Measurements from ENCODE around the gene NTSR1. TPM values are rescaled to one million over a fixed set of nuclear protein-coding genes. Genes with fewer than 3 reads are reported as not detected.

Gene NTSR1
- total RNA-seq, 2 donors from 2014 or later = 0.74 TPM; not detected in 1

- Histone ChIP-seq H3K4me3 (no peak overlapping the region), H3K4me1 (replicated peaks) (no peaks in the 10 kb centered on the region), H3K27ac (no peak overlapping the region), H3K27me3 (replicated peaks; ENCODE audit: insufficient read depth) (peaks cover 4% of the 10 kb centered on the region), H3K9me3 (no peaks in the 10 kb centered on the region), H3K36me3 (no peaks in the 10 kb centered on the region)
- no peak for DNase-seq (ENCODE audit: low spot score)
- intact Hi-C loops (cut with DNase I) = no loop called here
- no peak for TF ChIP-seq POLR2A (IDR thresholded peaks at IDR 0.05)
- TF ChIP-seq, protein P1, sequence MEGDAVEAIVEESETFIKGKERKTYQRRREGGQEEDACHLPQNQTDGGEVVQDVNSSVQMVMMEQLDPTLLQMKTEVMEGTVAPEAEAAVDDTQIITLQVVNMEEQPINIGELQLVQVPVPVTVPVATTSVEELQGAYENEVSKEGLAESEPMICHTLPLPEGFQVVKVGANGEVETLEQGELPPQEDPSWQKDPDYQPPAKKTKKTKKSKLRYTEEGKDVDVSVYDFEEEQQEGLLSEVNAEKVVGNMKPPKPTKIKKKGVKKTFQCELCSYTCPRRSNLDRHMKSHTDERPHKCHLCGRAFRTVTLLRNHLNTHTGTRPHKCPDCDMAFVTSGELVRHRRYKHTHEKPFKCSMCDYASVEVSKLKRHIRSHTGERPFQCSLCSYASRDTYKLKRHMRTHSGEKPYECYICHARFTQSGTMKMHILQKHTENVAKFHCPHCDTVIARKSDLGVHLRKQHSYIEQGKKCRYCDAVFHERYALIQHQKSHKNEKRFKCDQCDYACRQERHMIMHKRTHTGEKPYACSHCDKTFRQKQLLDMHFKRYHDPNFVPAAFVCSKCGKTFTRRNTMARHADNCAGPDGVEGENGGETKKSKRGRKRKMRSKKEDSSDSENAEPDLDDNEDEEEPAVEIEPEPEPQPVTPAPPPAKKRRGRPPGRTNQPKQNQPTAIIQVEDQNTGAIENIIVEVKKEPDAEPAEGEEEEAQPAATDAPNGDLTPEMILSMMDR (IDR thresholded peaks at IDR 0.05) = no peak
- no peak for TF ChIP-seq POLR2AphosphoS5 (IDR thresholded peaks at IDR 0.05)
- 95% methylated on average over 20 of the region's 23 CpGs for whole genome bisulfite sequencing
Observed at GRCh38 chr20:62772103-62772611, 63.5 kb downstream of the NTSR1 start.

DNA sequence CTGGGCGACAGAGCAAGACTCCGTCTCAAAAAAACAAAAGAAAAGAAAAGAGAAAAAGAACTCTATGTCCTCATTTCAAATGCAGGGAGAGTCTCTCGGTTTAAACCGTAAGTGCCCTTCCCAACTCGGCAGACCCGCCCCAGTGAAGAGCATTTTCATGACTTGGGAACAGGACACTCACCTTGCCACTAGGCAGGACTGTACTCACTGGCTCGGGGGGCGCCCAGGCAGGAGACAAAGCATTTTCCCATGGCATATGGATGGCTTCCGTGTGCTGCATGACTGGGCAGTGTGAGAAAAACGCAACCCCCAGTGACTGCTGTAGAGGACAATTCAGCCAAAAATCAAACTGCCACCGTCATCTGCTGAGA is 64.0 kb downstream of the NTSR1 start:
- no peak for DNase-seq (ENCODE audit: low spot score)

GRCh38 chr20:62772990-62773844 is 64.6 kb downstream of the NTSR1 start:
- H3K36me3 ChIP-seq = no peaks in the 10 kb centered on the region
- H3K27ac ChIP-seq = no peak overlapping the region
- H3K27me3 ChIP-seq (replicated peaks; ENCODE audit: insufficient read depth) = peaks cover 4% of the 10 kb centered on the region
- no peaks in the 10 kb centered on the region for H3K9me3 ChIP-seq
- TF ChIP-seq, protein P1 (IDR thresholded peaks at IDR 0.05) = no peak
- no peak for TF ChIP-seq POLR2AphosphoS5 (IDR thresholded peaks at IDR 0.05)
- TF ChIP-seq POLR2A (IDR thresholded peaks at IDR 0.05) = no peak
- WGBS = 22% methylated on average over 19 of the region's 19 CpGs
- DNase-seq (ENCODE audit: low spot score) = no peak
- no peaks in the 10 kb centered on the region for H3K4me1 ChIP-seq (replicated peaks)
- intact Hi-C loops (cut with DNase I) = no loop called here
- no peak overlapping the region for H3K4me3 ChIP-seq

More for the DNA sequence above, 64.0 kb downstream of the NTSR1 start:
- TF ChIP-seq POLR2AphosphoS5 (IDR thresholded peaks at IDR 0.05) (no peak), POLR2A (IDR thresholded peaks at IDR 0.05) (no peak)
- TF ChIP-seq, protein P1 (IDR thresholded peaks at IDR 0.05) = no peak
- peaks cover 4% of the 10 kb centered on the region for H3K27me3 ChIP-seq (replicated peaks; ENCODE audit: insufficient read depth)
- no peak overlapping the region for H3K4me3 ChIP-seq
- intact Hi-C loops (cut with DNase I) = no loop called here
- H3K4me1 ChIP-seq (replicated peaks) = no peaks in the 10 kb centered on the region
- H3K27ac ChIP-seq = no peak overlapping the region
- H3K9me3 ChIP-seq = no peaks in the 10 kb centered on the region
- H3K36me3 ChIP-seq = no peaks in the 10 kb centered on the region
- WGBS = 63% methylated on average over 11 of the region's 11 CpGs

DNA sequence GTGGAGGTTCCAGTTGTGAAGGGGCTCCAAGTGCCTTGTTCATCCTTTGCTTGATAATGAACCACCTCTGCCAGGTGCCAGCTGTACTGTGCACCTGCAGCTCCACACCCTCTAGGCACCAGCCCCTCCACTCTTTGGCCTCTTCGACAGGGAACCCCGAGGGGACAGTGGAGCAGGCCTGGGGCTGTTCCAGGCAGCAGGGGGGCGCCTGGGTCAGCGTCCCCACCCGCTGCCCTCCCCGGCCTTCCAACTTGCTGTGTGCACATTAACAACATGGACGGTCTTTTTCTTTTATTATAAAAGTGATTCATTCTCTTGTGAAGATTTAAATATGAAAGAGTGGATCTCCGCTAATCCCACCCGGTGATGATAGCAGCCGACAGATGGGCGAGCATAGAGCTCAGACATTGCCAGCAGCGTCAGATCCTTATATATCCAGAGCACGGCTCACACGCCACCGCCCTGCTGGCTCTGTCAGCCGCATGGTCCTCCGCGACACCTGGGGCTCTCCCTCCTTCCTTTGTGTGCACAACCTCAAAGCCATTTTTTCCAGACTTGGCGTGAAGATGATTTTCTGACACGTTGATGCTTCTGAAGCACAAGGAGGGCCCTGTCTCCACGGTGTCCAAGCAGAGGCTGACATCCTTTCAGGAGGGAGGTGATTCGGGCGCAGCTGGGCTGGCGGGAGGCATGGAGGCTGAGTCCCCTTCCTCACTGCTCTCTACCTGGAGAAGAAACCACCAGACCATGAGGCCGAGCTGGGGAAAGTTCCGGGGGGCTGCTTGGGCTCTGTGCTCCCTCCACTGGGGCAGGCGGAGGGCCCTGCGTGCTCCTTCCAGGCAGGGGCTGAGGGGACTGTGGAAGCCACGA is 65.4 kb downstream of the NTSR1 start:
- no peaks in the 10 kb centered on the region for H3K36me3 ChIP-seq
- WGBS = 63% methylated on average over 26 of the region's 29 CpGs
- TF ChIP-seq POLR2AphosphoS5 (IDR thresholded peaks at IDR 0.05) = no peak
- TF ChIP-seq, protein P1 (IDR thresholded peaks at IDR 0.05) = no peak
- no peak for TF ChIP-seq POLR2A (IDR thresholded peaks at IDR 0.05)
- no peak overlapping the region for H3K4me3 ChIP-seq
- H3K27me3 ChIP-seq (replicated peaks; ENCODE audit: insufficient read depth) = peaks cover 4% of the 10 kb centered on the region
- intact Hi-C loops (cut with DNase I) = no loop called here
- H3K4me1 ChIP-seq (replicated peaks) = no peaks in the 10 kb centered on the region
- no peaks in the 10 kb centered on the region for H3K9me3 ChIP-seq
- no peak overlapping the region for H3K27ac ChIP-seq
- no peak for DNase-seq (ENCODE audit: low spot score)
